Measurements from ENCODE around the gene GLIS1. TPM values are rescaled to one million over a fixed set of nuclear protein-coding genes. Genes with fewer than 3 reads are reported as not detected.

The GLIS1 gene
- total RNA-seq, 1 donor from 2014 or later = 0.20 TPM

GRCh38 chr1:53717025-53717804, 21.7 kb downstream of the GLIS1 start:
- no peak for ATAC-seq

GRCh38 chr1:53716150-53716549, 22.8 kb downstream of the GLIS1 start:
- no peak for ATAC-seq

DNA sequence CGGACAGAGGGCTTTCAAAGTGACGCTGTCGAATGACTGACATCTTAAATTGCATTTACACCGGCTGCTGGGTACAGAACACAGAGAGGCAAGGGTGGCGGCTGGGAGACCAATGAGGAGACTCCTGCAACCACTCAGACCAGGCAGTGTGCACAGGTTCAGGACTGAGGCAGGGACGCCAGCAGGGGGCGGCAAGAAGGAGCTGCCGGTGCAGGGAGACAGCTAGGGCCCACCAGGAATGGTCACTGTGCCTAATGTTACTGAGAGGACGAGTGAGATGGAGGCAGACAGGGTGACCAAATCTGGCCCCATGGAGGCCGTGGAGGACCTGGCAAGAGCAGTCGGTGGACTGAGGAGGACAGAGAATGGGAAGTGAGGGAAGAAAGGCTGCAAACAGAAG, 23.5 kb downstream of the GLIS1 start:
- no peak for ATAC-seq

DNA sequence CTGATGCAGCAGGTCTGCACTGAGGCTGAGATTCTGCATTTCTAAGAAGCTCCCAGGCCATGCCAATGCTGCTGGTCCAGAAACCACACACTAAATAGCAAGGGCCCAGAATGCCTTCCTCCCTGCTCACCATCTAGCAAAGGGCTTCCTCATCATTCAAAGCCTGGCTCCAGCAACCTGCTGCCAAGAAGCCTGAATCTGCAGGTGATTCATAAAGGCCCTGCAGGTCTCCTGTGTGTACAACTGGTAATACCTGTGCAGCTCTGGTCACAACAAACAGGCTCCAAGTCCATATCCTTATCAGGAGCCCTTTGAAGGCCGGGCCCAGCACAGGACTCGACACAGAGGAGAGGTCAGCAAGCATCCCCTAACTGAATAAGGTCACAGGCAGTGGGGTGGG, 26.7 kb downstream of the GLIS1 start:
- ATAC-seq = peak; percentile 59

DNA sequence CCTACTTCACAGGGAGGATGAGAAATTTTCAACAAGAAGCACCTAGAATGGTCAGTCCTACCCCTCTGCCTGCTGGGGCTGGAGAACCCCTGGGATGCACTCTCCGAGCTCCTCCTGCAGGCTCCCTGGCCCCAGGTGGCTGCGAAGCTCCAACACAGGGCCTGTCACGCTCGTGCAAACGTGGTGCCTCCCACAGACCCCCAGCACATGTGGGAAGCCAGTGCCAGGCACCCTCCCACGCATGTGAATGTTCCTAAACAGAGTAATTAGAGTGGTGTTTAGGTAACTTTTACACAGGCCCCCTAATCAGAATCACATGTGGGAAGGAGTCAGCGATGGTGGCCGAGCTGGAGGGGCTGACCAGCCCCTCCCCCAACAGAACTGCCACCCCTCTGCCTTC, 28.4 kb downstream of the GLIS1 start:
- ATAC-seq = no peak

GRCh38 chr1:53708687-53709086, 30.3 kb downstream of the GLIS1 start:
- ATAC-seq = no peak

DNA sequence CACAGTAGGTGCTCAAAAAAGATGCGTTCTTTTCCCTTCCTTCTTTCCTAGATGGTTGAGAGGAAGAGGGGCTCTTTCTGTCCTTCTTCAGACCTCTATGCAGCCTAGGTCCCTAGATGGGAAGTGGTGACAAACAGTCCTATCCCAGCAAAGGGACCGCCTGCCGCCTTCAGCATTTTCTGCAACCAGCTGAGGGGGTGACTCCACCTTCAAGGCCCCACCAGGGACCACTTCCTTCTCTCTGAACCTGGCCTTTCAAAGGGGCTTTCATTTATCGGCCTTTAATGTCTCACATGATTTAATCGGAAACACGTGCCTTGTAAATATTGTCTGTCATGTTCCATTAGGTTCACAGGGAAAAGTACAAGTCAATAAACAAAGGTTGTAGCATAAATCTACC, 32.6 kb downstream of the GLIS1 start:
- ATAC-seq = no peak

- ATAC-seq = no peak
These were observed 33.4 kb downstream of the GLIS1 start for GRCh38 chr1:53705446-53706096.

GRCh38 chr1:53704804-53705445, 34.0 kb downstream of the GLIS1 start:
- no peak for ATAC-seq

- ATAC-seq = no peak
These were observed 34.7 kb downstream of the GLIS1 start for GRCh38 chr1:53704304-53704703.

- ATAC-seq = no peak
These were observed 35.8 kb downstream of the GLIS1 start for GRCh38 chr1:53703174-53703573.

DNA sequence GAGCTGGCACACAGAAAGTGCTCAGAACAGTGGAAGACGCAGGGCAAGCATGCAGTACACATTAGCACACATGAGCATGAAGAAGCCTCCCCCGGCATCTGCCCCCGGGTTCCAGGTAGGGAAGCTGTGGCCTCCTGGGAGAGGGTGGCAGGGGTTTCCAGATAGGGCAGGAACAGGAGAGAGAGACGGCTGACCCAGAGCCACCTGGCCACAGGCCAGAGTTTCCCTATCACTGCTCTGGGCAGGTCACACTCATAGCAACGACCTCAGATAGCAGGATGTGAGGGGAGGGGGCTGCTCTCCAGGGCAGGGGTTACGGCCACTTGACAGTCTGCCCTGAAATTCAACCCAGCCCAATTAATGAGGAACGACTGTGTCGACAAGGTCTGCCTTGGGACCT, 36.6 kb downstream of the GLIS1 start:
- no peak for ATAC-seq

DNA sequence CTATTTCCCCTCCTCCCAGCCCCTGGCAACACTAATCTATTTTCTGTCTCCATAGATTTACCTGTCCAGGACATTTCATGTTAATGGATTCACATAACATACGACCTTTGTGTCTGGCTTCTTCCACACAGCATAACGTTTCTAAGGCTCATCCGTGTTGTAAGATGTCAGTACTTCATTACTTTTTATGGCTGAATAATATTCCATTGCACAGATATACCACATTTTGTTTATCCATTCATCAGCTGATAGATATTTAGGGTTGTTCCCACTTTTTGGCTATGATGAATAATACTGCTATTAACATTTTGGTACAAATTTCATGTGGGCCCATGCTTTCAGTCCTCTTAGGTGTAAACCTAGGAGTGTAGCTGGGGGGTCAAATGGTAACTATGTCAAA, 38.2 kb downstream of the GLIS1 start:
- no peak for ATAC-seq

DNA sequence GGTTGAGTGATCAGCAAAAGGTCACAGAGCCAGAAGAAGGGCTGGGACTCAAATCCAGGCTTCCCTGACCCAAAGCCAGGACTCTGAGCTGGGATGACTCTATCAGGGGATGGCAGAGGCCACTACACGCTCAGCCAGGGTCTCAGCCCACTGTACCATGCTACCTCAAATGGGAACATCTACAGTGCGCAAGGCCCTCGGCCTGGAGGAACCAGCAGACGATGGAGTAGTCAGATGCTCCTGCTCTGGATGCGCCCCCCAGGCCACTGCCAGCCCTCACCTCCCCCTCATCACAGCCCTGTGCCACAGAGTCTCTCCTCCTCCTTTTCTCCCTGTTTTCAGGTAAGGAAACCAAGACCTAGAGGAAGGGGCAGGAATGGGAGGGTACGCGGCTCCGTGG, 39.0 kb downstream of the GLIS1 start:
- ATAC-seq = no peak

GRCh38 chr1:53698384-53698980, 40.5 kb downstream of the GLIS1 start:
- no peak for ATAC-seq

DNA sequence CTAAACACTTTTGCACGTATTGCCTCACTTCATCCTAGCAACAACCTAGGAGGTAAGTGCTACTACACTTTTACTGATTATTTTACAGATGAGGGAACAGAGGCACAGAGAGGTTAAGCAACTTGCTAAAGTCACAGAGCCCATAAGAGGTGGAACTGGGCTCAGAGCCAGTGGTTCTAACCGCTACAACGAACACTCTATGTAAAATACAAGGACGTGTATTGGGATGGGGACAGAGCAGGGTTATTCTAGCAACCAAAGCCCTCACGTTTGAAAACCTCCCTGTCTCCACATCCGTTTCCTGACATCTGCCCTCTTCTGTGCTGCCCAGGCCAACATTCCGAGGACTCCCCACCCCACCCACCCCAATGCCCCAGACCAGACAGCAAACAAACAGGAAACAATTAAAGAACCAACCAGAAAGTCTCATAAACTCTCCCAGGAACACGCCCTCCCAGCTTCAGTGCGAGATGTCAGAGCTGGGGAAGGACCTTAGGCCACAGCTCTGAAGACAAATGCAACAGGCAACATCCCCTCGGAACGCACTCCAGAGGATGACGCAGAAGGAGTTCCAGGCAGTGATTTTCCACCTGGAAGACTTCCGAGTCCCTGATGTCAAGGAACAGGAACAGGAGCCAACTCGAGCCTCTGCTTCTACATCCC, 41.1 kb downstream of the GLIS1 start:
- ATAC-seq = no peak

DNA sequence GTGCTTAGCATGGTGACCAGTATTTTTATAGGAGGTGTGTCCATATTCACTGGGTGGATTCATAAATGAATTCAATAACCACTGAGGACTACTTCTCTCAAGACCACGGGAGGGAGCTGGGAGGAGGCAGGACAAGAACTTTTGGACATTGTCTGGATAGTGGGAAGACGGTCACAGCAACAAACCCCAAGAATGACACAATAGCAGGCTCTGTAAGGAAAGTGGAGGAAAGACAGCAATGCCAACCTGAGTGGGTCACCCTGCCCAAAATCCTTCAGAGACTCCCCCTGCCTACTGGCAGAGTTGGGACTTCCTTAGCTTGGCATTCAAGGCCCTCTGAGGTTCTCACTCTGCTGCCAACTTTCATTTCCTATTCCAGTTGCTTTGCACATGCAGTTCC, 42.0 kb downstream of the GLIS1 start:
- ATAC-seq = no peak

- ATAC-seq = no peak
These were observed 42.4 kb downstream of the GLIS1 start for GRCh38 chr1:53696571-53696970.

GRCh38 chr1:53696051-53696450, 42.9 kb downstream of the GLIS1 start:
- ATAC-seq = no peak

GRCh38 chr1:53695116-53695515, 43.8 kb downstream of the GLIS1 start:
- no peak for ATAC-seq

DNA sequence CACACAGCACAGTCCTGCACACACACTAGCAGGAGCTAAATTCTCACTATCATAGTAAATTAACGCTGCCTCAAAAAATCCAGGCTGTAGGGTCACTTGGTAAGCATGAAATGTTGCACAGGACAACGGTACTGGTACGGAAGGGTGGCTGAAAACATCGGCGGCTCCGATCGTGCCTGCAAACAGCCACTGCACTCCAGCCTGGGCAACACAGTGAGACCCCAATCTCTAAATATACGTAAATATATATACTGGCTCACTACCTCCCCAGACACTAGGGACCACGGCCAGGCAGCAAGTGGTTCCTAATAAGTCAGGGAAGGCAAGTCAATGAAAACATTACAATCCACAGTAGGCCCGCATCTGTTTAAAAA, 44.3 kb downstream of the GLIS1 start:
- no peak for ATAC-seq

DNA sequence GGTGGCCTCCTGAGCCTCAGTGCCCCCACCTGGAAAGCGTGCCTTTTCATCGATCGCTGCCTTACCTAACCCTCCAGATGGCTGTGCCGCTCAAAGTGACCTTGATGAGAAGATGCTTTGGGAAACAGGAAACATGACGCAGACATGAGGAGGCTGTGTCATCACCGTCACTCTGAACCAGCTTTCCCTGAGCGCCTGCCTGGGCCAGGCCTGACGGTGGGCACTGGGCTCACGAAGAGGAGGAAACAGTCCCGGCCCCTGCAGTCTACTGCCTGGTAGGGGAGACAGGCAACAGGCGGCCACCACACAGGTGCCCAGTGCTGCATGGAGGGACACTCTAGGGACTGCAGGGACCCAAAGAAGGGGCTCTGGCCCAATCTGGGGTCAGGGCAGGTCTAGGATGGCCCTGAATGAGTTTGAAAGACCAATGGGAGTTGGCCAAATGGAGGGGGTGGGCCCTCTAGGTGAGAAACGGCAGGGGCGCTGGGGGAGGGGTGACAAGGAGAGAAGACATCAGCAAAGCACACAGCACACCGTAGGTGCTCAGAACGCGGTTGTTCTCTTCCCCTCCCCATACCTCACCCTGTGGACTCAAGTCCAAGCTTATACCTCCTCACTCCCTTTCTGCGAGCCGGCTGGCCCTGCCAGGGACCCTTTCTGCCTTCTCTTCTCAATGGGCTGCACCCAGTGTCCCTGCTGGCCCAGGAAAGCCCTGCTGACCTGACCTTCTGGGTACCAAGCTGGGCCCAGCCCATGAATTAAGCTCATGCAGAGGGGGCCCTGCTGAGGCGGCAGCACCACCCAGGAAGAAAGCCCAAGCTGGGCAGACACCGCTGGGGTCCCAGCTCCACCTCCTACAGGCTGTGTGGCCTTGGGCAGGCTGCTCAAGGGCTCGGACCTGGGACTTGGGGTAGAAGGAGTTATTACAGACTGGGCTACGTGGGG, 44.9 kb downstream of the GLIS1 start:
- no peak for ATAC-seq

Measured in esophagus mucosa (tissue), 1 donor.